Activated gamma-delta T cell treated with anti-CD3 and anti-CD28 coated beads, Interleukin-2, amount 50 U/mL, for 16 hours (primary cell): ENCODE data around the gene AMPD1.
A peak's percentile ranks its signal among the peaks of the same experiment; 100 is the strongest.

Experiments used
- DNase-seq: peaks from one replicate; pipeline ENCODE4 v3.0.0-alpha.2; 2020; ENCODE audit warnings: low read depth

AMPD1 gene

GRCh38 chr1:114696810-114697209, 1.5 kb upstream of the AMPD1 start:
- DNase-seq, result no peak

- no peak for DNase-seq
Observed at GRCh38 chr1:114694540-114695310, 621 bp downstream of the AMPD1 start.

- DNase-seq, result no peak
Observed at GRCh38 chr1:114692947-114693346, 2.4 kb downstream of the AMPD1 start.

- DNase-seq, result no peak
Observed at GRCh38 chr1:114691061-114691460, 4.3 kb downstream of the AMPD1 start.

- no peak for DNase-seq
Observed at GRCh38 chr1:114690148-114690547, 5.2 kb downstream of the AMPD1 start.

- DNase-seq, result no peak
Observed at GRCh38 chr1:114688526-114688925, 6.8 kb downstream of the AMPD1 start.

GRCh38 chr1:114685851-114686250, 9.5 kb downstream of the AMPD1 start:
- DNase-seq, result no peak

- no peak for DNase-seq
Observed at GRCh38 chr1:114677691-114678090, 17.7 kb downstream of the AMPD1 start.

GRCh38 chr1:114676115-114676514, 19.2 kb downstream of the AMPD1 start:
- DNase-seq, result no peak

GRCh38 chr1:114671939-114672275, 23.4 kb downstream of the AMPD1 start:
- DNase-seq, result no peak

- DNase-seq, result no peak
Observed at GRCh38 chr1:114671011-114671938, 24.1 kb downstream of the AMPD1 start.

- DNase-seq, result peak; percentile 77
Observed at GRCh38 chr1:114670083-114671010, 25.0 kb downstream of the AMPD1 start.

- DNase-seq, result no peak
Observed at GRCh38 chr1:114669562-114670082, 25.7 kb downstream of the AMPD1 start, which contains the start of gene DENND2C. DENND2C (minus strand) TSS chr1:114670049; CDS start chr1:114625984, 44,065 bp downstream.

- no peak for DNase-seq
Observed at GRCh38 chr1:114668784-114669561, 26.4 kb downstream of the AMPD1 start.

GRCh38 chr1:114668373-114668772, 27.0 kb downstream of the AMPD1 start:
- no peak for DNase-seq

- DNase-seq, result no peak
Observed at GRCh38 chr1:114666954-114667353, 28.4 kb downstream of the AMPD1 start.

GRCh38 chr1:114660238-114660637, 35.1 kb downstream of the AMPD1 start:
- DNase-seq, result no peak

- DNase-seq, result no peak
Observed at GRCh38 chr1:114651893-114652292, 43.5 kb downstream of the AMPD1 start.

GRCh38 chr1:114648503-114648902, 46.8 kb downstream of the AMPD1 start:
- DNase-seq, result no peak

GRCh38 chr1:114641377-114641776, 54.0 kb downstream of the AMPD1 start:
- no peak for DNase-seq

GRCh38 chr1:114638910-114639309, 56.4 kb downstream of the AMPD1 start:
- DNase-seq, result no peak
